Measurements from ENCODE around the gene ARRDC2. TPM values are rescaled to one million over a fixed set of nuclear protein-coding genes. Genes with fewer than 3 reads are reported as not detected.

ARRDC2 gene
- total and polyA plus RNA-seq, 9 of the 15 experiments (the other 6 are each of a cell fraction or from before 2014, with no cell fraction given), result 1.9 to 27.4 (median 15.2) TPM

DNA sequence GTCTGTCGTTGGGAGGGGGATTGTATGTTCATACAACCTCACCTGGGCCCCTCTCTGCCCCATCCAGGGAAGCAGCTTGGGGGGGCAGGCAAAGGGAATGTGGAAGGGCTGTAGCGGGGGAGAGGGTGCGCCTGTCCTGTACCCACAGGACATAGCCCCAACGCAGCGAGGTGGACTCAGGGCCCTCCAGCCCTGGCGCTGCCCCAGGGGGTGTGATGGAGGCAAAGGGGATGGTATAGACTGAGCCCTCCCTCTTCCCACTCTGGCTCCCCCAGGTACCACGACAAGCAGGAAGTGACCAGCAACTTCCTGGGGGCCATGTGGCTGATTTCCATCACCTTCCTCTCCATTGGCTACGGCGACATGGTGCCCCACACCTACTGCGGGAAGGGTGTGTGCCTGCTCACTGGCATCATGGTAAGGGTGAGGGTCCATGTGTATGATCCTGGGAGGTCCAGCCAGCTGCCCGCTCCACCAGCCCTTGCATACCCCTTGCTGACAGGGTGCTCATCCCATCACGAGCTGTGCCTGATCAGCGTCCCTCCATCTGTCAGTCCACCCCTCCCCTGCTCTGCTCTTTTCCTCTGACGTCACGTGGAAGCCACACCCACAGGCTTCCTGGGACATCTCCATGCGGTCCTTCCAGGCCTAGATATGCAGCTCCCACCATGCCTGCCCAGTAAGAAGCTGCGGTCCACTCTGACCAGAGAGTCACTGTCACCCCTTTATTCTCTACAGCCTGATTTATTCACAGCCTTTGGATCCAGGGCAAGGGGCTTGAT, 22.7 kb upstream of the ARRDC2 start (continued):
- no peak for TF ChIP-seq FUS (optimal IDR thresholded peaks at IDR 0.05; ENCODE audit: low read depth, low read length)
- TF ChIP-seq DIDO1 (tag; IDR thresholded peaks at IDR 0.05; ENCODE audit: low read depth), result no peak
- TF ChIP-seq GATA2 (CRISPR knock-in tag; IDR thresholded peaks at IDR 0.05), result no peak
- no peak for TF ChIP-seq ZC3H8 (IDR thresholded peaks at IDR 0.05)
- TF ChIP-seq OTX1 (CRISPR knock-in tag; IDR thresholded peaks at IDR 0.05), result no peak
- TF ChIP-seq TEAD4 (IDR thresholded peaks at IDR 0.05; ENCODE audit: low read length), result no peak
- no peak for TF ChIP-seq TEAD4 (CRISPR knock-in tag; IDR thresholded peaks at IDR 0.05; ENCODE audit: borderline replicate concordance)
- TF ChIP-seq, protein P1, sequence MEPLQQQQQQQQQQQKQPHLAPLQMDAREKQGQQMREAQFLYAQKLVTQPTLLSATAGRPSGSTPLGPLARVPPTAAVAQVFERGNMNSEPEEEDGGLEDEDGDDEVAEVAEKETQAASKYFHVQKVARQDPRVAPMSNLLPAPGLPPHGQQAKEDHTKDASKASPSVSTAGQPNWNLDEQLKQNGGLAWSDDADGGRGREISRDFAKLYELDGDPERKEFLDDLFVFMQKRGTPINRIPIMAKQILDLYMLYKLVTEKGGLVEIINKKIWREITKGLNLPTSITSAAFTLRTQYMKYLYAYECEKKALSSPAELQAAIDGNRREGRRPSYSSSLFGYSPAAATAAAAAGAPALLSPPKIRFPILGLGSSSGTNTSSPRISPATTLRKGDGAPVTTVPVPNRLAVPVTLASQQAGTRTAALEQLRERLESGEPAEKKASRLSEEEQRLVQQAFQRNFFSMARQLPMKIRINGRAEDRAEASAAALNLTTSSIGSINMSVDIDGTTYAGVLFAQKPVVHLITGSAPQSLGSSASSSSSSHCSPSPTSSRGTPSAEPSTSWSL (CRISPR knock-in tag; IDR thresholded peaks at IDR 0.05; ENCODE audit: borderline replicate concordance), result no peak
- TF ChIP-seq ZNF586 (CRISPR knock-in tag; conservative IDR thresholded peaks at IDR 0.05), result no peak
- no peak for TF ChIP-seq ZKSCAN8 (CRISPR knock-in tag; IDR thresholded peaks at IDR 0.05)
- TF ChIP-seq, protein P2, sequence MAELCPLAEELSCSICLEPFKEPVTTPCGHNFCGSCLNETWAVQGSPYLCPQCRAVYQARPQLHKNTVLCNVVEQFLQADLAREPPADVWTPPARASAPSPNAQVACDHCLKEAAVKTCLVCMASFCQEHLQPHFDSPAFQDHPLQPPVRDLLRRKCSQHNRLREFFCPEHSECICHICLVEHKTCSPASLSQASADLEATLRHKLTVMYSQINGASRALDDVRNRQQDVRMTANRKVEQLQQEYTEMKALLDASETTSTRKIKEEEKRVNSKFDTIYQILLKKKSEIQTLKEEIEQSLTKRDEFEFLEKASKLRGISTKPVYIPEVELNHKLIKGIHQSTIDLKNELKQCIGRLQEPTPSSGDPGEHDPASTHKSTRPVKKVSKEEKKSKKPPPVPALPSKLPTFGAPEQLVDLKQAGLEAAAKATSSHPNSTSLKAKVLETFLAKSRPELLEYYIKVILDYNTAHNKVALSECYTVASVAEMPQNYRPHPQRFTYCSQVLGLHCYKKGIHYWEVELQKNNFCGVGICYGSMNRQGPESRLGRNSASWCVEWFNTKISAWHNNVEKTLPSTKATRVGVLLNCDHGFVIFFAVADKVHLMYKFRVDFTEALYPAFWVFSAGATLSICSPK (IDR thresholded peaks at IDR 0.05; ENCODE audit: borderline replicate concordance), result no peak
- peak; percentile 50; the same call in 1 of the 2 replicates for TF ChIP-seq ATF1 (CRISPR knock-in tag; IDR thresholded peaks at IDR 0.05)
- TF ChIP-seq ATF1 (tag; IDR thresholded peaks at IDR 0.05), result peak; percentile 89
- TF ChIP-seq ZNF24 (IDR thresholded peaks at IDR 0.05), result no peak
- TF ChIP-seq KLF16 (IDR thresholded peaks at IDR 0.05), result no peak
- TF ChIP-seq, protein P3, sequence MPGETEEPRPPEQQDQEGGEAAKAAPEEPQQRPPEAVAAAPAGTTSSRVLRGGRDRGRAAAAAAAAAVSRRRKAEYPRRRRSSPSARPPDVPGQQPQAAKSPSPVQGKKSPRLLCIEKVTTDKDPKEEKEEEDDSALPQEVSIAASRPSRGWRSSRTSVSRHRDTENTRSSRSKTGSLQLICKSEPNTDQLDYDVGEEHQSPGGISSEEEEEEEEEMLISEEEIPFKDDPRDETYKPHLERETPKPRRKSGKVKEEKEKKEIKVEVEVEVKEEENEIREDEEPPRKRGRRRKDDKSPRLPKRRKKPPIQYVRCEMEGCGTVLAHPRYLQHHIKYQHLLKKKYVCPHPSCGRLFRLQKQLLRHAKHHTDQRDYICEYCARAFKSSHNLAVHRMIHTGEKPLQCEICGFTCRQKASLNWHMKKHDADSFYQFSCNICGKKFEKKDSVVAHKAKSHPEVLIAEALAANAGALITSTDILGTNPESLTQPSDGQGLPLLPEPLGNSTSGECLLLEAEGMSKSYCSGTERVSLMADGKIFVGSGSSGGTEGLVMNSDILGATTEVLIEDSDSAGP (CRISPR knock-in tag; IDR thresholded peaks at IDR 0.05), result no peak
- no peak for TF ChIP-seq ZNF347 (CRISPR knock-in tag; IDR thresholded peaks at IDR 0.05; ENCODE audit: low read depth)
- no peak for TF ChIP-seq PHF20 (IDR thresholded peaks at IDR 0.05; ENCODE audit: partially characterized antibody)
- TF ChIP-seq ZNF696 (CRISPR knock-in tag; conservative IDR thresholded peaks at IDR 0.05), result no peak
- no peak for TF ChIP-seq TEAD1 (CRISPR knock-in tag; IDR thresholded peaks at IDR 0.05)
- TF ChIP-seq, protein P4, sequence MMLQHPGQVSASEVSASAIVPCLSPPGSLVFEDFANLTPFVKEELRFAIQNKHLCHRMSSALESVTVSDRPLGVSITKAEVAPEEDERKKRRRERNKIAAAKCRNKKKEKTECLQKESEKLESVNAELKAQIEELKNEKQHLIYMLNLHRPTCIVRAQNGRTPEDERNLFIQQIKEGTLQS (IDR thresholded peaks at IDR 0.05), result no peak
- TF ChIP-seq, protein P4 (CRISPR knock-in tag; conservative IDR thresholded peaks at IDR 0.05), result no peak
- no peak for TF ChIP-seq ZNF76 (CRISPR knock-in tag; IDR thresholded peaks at IDR 0.05; ENCODE audit: borderline replicate concordance)
